AG04450 (cell line): ENCODE data around the gene INTS1. TPM values are rescaled to one million over a fixed set of nuclear protein-coding genes. Genes with fewer than 3 reads are reported as not detected.

Source experiments
- CTCF ChIA-PET: fragments of 300-600, 350-600 bp; formaldehyde crosslinking; extraction: SDS; loops from one replicate; lab custom pipeline; 2022; ENCODE audit warnings: antibody characterized with exemption, inconsistent platforms; lab: Charles Lee
- POLR2A ChIA-PET: fragments of 350-600 bp; formaldehyde crosslinking; extraction: SDS; loops from one replicate; lab custom pipeline; 2021; ENCODE audit warnings: antibody characterized with exemption, inconsistent platforms; lab: Yijun Ruan, JAX
- DNase-seq: peaks from one replicate; pipeline ENCODE4 v3.0.0-alpha.2; 2011; ENCODE audit warnings: low read depth, low spot score
- H3K27ac ChIP-seq: one replicate; pipeline ENCODE4 v1.5.1; 2012; ENCODE audit warnings: low read depth, low read length, control low read depth
- H3K27me3 ChIP-seq: one replicate; pipeline ENCODE4 v1.6.0; 2012; ENCODE audit warnings: low read length; ENCODE audit not compliant: control insufficient read depth, insufficient read depth
- H3K4me3 ChIP-seq: 2 replicates; pipeline ENCODE4 v1.5.1; 2011; ENCODE audit warnings: mild to moderate bottlenecking, low read depth, low read length, control low read depth
- H3K9me3 ChIP-seq: 2 replicates; pipeline ENCODE4 v1.5.1; 2012; ENCODE audit warnings: low read length; ENCODE audit not compliant: control insufficient read depth, insufficient read depth
- polyA plus RNA-seq: library from polyadenylated mRNA; depleted of rRNA; stranded (reverse); fragments of >200 nt; gene quantifications from 2 replicates; pipeline ENCODE4 v1.2.3, GENCODE V29; 2011
- TF ChIP-seq, protein P1 (sequence below): IDR thresholded peaks from 2 replicates; pipeline ENCODE4 v1.5.1; 2011; ENCODE audit warnings: low read depth, low read length, control low read depth, inconsistent platforms

INTS1 gene
- polyA plus RNA-seq, 1 experiment = 9.0 TPM

DNA sequence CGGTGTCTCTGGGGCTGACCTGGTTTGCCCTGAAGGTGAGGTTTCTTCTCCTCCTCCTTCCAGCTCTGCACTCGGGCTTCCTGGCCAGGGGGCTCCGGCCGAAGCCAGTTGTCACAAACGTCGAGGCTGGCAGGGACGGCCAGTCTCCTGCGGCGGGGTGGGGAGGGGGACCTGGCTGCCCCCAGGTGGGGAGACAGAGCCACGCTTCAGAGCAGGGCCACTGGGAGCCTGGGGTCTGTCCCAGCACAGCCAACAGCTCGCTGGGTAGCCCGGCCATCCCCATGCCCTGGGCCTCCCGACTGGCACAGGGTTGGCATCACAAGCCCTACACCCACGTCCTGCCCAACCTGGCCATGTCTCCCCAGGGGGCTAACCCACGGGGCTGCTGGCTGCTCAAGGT lies 65.4 kb downstream of the INTS1 start:
- no peak overlapping the region for H3K4me3 ChIP-seq
- H3K9me3 ChIP-seq = peaks cover 5% of the 10 kb centered on the region; the same call in 1 of the 2 replicates
- DNase-seq = no peak
- POLR2A ChIA-PET = no interaction called here
- no peaks in the 10 kb centered on the region for H3K27me3 ChIP-seq
- CTCF ChIA-PET = interaction anchor here (1.0 kb wide), 1 partner anchor 245 kb away, joined by 3 read pairs; no protein-coding TSS in a partner anchor
- TF ChIP-seq, protein P1, sequence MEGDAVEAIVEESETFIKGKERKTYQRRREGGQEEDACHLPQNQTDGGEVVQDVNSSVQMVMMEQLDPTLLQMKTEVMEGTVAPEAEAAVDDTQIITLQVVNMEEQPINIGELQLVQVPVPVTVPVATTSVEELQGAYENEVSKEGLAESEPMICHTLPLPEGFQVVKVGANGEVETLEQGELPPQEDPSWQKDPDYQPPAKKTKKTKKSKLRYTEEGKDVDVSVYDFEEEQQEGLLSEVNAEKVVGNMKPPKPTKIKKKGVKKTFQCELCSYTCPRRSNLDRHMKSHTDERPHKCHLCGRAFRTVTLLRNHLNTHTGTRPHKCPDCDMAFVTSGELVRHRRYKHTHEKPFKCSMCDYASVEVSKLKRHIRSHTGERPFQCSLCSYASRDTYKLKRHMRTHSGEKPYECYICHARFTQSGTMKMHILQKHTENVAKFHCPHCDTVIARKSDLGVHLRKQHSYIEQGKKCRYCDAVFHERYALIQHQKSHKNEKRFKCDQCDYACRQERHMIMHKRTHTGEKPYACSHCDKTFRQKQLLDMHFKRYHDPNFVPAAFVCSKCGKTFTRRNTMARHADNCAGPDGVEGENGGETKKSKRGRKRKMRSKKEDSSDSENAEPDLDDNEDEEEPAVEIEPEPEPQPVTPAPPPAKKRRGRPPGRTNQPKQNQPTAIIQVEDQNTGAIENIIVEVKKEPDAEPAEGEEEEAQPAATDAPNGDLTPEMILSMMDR = no peak
- no peak overlapping the region for H3K27ac ChIP-seq

DNA sequence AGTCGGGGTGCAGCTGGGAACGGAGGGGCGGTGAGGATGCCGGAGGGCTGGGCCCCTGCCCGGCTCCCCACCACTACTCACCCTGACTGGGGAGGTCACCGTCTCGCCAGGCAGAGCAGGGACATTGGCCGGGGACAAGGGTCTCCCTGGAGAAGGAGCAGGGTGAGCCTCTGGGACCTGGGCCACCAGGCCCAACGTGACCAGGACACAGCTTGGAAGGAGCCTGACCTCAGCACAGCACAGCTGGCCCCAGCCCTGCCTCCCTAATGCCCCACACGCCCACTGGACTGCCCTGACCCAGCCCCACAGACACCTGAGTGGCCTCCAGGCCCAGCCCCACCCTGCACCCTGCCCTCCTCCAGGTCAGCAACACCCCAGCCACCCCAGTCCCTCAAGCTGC lies 66.0 kb downstream of the INTS1 start:
- TF ChIP-seq, protein P1 = no peak
- H3K4me3 ChIP-seq = no peak overlapping the region
- H3K9me3 ChIP-seq = peaks cover 5% of the 10 kb centered on the region; the same call in 1 of the 2 replicates
- ChIA-PET POLR2A (no interaction called here), CTCF (interaction anchor here (1.0 kb wide), 1 partner anchor 244 kb away, joined by 3 read pairs; no protein-coding TSS in a partner anchor)
- H3K27ac ChIP-seq = no peak overlapping the region
- H3K27me3 ChIP-seq = no peaks in the 10 kb centered on the region
- DNase-seq = no peak

DNA sequence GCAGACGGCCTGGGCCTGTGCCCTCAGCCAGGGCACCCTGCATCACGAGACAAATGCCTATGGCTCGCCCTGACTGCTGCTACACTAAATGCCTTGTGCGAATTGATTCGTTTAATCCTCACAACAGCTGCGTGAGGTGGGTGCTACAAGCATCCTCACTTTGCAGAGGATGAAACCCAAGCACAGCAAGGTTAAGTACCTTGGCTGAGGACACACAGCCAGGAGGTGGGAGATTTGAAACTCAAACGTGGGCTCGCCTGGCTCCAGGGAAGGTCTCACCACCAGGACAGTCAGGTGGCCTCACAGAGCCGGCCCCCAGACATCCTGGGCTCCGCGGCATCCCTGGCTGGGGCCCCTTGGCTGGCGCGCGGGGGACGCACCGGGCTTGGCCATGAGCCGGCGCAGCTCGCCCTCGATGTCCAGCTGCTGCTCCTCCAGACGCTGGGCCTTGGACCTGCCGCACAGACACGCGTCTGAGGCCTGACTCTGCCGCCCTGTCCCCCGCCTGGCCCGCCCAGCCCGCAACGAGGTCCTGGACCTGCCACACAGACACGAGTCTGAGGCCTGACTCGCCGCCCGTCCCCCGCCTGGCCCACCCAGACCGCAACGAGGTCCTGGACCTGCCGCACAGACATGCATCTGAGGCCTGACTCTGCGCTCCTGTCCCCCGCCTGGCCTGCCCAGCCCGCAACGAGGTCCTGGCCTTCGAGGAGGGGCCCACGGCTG lies 66.9 kb downstream of the INTS1 start:
- TF ChIP-seq, protein P1 = no peak
- Histone ChIP-seq H3K4me3 (no peak overlapping the region), H3K9me3 (peaks cover 5% of the 10 kb centered on the region; the same call in 1 of the 2 replicates), H3K27me3 (no peaks in the 10 kb centered on the region), H3K27ac (no peak overlapping the region)
- CTCF ChIA-PET = no interaction called here
- DNase-seq = no peak
- POLR2A ChIA-PET = no interaction called here

DNA sequence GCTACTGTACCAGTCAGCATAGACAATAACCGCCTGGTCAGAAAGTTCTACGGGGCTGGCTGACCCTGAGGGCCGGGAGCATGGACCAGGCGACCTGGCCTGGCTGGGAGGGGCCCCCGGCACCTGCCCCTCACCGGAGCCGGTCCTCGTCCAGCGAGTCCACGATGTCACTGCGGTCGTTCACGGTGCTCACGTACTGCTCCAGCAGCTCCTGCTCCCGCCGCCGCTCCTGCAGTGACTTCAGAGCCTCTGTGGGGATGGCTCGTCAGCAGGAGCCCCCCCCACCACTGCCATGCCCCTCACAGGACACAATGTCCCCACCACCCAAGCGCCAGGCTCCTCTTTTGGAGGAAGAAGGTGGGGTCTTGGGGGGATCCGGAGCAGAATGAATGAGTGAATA lies 67.6 kb downstream of the INTS1 start:
- no peak for DNase-seq
- Histone ChIP-seq H3K4me3 (no peak overlapping the region), H3K9me3 (peaks cover 5% of the 10 kb centered on the region; the same call in 1 of the 2 replicates), H3K27me3 (no peaks in the 10 kb centered on the region), H3K27ac (no peak overlapping the region)
- TF ChIP-seq, protein P1 = no peak
- CTCF ChIA-PET = no interaction called here
- POLR2A ChIA-PET = no interaction called here
